T-helper 9 cell (primary cell): Measurements from ENCODE around the gene BCL11B.

Experiments used
- DNase-seq: peaks from one replicate; pipeline ENCODE4 v3.0.0-alpha.2; 2020

The BCL11B gene

GRCh38 chr14:99156090-99156425 lies 115.9 kb downstream of the BCL11B start:
- DNase-seq: no peak

DNA sequence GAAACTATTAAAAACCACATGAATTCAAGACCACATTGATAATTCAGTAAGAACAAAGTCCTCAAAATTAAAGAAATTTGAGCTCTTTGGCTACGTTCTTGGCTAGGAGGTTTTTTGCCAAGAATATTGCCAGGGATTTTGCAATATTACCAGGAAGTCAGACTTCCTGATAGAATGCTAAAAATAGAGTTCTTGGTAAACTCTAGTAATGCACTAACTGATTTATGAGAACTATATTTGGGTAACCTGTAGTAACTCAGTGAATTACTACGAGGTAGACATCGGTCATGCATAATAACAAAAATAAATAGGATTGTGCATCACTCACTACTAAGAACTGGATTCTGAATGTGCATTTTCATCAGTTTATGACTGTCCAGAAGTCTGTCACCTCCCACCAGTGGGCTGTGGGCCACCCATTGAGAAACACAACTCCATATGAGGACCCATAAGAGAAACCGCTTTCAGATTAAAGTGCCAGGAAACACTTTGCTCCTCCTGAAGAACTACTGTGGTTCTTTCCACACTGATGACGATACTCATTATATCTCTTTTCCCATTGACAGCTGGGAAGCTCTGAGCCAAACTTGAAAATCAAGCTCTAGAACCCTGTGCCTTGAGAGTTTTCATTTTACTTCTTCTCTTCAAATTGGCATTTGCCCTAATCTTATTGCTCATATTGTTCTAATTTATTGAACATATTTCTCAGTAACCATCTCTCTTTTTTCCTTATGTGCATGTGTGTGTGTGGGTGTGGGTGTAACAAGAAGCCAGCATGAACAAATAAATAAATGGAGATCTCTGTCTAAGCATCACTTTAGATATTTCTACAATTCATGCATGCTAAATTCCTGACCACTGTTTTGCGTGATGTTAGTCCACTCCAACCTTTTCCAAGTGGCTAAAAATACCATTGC lies 116.6 kb downstream of the BCL11B start:
- no peak for DNase-seq

GRCh38 chr14:99150236-99150635 lies 121.8 kb downstream of the BCL11B start:
- no peak for DNase-seq

GRCh38 chr14:99148861-99149610 lies 123.0 kb downstream of the BCL11B start:
- DNase-seq: no peak

DNA sequence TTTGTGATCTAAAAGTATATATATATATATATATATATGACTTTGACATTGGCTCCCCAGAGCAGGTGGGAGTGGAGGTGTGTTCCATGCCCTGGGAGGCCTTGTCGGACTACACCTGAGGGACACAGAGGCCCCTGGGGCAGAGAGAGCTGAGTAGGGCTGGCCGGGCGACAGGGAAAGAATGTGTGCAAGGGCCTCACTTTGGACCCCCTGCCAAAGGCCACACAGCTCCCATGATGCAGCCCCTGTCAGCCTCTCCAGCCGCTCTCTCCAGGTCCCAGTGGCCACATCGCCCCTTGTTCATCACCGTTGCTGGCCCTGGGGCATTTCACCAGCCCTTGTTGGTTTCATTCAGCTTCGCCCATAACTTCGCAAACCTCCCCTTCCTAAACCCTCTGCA lies 123.9 kb downstream of the BCL11B start:
- DNase-seq: no peak

DNA sequence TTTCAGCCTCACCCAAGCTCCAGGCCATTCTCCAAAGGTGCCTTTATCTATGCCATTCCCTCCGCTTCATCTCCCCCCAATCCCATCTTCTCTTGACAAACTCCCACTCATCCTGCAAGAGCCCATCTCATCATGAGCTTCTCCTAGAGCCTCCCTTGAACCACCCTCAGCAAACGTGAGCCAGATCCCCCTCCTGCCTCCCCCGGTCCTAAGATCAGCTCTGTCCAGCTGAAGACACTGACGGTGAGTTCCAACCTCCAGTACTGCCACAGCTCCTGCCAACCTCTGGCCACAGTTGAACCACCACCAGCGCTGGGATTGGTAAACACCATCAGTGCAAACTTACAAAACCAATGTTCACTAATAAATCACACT lies 124.6 kb downstream of the BCL11B start:
- no peak for DNase-seq

DNA sequence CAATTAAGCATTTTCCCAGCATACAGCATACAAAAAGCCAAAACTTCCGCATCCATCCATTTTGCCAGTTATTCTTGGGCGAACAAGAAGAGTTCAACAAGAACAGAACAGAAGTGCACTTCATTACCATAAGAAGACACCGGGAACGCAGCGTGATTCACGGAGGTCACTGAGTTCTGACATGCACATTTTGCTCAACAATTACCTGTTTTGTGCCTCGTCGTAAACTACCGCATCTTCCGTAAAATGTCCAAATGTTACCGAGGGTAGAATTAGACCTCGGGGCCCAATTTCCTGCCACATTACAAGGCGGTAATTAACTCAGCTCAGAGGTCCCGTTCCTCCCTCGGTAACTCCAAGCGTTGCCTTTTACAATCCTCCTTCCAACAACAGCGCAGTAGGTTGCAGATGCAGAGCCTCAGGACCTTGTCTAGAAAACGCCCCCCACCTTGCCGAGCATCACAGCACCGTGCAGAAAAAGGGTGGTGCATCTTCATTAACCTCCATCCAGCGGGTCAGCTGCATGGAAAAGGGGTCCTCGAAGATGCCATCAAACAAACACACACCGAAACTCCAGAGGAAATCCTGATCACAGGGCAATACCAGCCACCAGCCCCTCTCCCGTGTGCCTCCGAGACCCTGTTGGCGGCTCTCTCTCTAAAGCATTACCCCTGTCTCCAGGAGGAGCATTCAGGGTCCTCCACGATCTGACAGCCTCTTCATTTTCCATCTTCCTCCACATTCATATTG lies 125.2 kb downstream of the BCL11B start:
- DNase-seq: no peak

GRCh38 chr14:99145307-99145706 lies 126.7 kb downstream of the BCL11B start:
- no peak for DNase-seq

GRCh38 chr14:99143793-99144192 lies 128.2 kb downstream of the BCL11B start:
- DNase-seq: no peak

DNA sequence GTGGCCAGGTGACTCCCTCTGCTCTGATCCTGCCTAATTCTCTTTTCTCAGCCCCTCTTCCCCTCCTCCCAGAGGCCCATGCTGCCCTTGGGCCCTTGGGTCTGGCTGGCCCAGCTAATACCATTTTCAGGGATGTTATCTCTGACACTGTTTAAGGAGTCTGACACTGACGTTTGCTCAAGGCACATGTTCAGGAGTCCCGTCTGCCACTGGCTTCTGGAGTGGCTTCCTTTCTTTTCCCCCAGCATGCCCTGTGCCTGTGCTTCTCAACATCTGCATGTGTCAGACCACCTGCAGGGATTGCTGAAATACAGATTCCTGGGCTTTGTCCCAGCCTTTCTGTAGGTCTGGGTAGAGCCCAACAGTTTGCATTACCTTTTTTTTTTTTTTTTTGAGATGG lies 128.9 kb downstream of the BCL11B start:
- no peak for DNase-seq

DNA sequence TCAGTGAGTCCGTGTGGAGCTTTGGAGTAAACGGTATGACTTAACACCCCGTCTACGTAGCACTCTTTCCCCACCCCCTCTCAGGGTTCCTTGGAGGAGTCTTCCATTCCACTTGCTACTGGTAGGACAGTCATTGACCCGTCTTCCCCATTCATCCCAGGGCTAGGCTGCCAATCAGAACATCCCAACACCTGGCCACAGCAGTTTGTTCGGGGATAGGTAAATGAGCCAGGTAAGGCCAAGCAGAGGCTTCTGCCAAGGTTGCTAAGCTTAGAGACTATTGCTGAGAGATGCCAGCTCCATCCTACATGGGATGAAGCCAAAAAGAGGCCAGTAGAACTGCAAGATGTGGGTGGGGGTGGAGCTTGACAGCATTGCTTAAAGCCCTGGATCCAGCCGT lies 130.8 kb downstream of the BCL11B start:
- DNase-seq: no peak

- DNase-seq: no peak
These were observed 132.8 kb downstream of the BCL11B start for GRCh38 chr14:99138999-99139865.

- no peak for DNase-seq
These were observed 134.0 kb downstream of the BCL11B start for GRCh38 chr14:99137913-99138571.

- DNase-seq: no peak
These were observed 134.8 kb downstream of the BCL11B start for GRCh38 chr14:99137001-99137700.

GRCh38 chr14:99136401-99136800 lies 135.6 kb downstream of the BCL11B start:
- DNase-seq: no peak

DNA sequence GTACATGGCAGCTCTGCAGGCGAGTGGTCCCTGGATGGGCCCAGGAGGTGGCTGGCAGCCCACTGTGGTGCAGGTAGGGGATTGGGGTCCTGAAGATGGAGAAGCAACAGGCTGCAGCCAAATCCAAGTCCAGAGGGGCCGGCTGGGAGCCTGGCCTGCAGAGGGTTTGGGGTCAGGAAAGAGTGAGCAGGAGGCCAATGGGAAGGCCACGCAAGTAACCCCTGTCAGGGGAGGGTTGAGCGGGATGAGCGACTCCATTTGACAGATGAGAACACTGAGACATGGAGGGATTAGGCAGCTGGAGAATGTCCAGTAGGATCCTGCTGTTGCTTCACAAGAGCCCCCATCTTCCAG lies 136.0 kb downstream of the BCL11B start:
- DNase-seq: no peak

DNA sequence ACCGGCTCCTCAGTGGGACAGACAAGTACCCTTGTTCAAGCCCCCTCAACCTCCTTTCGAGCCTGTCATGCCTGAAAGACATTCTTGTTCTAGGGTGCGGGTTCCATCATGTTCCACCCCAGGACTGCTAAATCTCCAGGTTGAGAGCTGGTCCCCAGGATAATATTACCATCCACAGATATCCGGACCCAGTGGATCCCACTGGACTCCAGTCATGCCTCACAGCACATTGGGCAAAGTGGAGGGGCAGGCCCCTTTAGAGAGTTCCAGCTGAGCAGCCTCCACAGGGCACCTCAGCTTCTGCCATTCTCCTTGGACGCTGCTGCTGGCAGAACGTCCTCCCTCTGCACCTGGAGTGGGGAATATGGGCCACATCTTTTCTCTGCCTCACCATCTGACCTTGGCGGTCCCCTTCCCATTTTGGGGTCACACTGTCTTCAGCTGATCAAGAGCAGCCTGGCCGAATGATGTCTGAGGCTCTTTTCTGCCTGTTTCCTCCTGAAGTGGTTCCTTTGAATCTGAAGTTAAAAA lies 137.4 kb downstream of the BCL11B start:
- no peak for DNase-seq

DNA sequence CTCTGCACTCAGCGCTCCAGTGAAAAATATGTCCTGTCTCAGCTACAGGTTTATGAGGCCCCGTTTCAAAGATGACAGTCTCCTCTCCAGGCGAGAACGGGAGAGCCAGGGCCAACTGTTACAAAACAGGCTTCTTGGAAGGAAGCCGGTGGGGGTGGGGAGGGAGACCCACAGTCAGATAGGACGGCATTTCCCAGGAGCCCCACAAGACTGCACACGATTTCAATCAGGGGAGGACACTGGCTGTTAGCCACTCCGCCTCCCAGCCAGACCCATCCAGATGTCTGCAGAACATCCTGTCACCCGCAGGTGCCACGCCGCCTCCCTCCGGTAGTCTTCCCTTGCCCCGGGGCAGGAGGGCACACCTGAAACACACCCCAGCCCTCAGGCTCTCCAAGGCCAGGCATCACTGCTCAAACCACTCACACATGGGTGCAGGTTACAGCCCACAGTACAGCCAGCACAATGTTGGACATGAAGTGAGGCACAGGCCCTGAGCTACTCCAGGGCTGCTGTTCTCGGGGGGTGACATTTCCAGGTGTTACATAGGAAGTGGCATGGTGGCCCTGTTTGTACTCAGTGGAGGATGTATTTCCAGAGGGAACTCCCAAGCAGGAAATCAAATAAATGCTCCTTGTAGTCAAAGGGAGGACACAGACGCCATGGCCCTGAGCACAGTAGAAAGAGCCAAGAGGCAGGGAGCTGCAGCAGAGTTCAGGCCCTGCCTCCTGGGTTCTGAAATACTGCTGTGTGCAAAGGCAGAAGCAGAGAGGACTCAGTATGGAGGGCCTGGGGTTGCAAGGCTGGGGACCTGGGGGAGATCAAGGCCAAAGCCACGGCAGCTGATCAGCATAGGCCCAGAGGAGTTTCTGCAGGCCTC lies 138.1 kb downstream of the BCL11B start:
- DNase-seq: no peak

DNA sequence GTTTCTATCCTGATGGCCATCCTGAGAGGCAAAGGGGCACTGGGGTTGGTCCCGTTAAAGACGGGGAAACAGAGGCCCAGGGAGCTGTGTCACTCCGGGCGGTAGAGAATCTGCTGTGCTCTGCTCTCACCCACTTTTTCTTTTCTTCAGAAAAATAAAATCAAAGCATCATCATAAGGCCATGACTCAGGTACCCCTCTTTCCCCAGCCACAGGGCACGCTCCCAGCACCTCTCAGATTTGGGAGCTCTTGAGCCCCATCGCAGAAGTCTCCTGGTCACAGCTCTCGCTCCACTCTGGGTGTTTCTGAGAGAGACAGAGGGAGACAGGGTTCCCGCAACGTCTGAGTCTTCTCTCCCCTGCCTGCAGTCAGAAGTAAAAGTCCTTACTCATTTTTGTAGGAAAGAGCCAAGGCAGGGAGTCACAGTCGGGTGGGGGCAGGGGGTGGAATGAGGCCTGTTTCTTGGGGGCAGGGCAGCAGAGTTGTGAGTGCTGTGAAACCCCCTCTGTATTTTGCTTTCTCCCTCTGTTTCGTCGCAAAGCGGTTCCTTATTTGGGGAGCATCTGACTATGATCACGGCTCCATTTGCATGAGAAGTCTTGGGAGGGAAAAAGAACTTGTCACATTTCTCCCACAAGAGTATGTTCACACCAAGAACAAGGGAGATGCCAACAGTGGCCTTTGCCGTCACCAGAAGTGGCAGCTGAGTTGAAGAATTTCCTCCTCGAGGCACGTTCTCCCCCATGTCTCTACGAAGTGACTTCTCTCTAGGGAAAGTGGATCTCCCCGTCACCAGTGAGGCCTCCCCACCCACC lies 139.0 kb downstream of the BCL11B start:
- DNase-seq: no peak
